GM23338 (cell line): Measurements from ENCODE around the gene HOXD1. TPM values are rescaled to one million over a fixed set of nuclear protein-coding genes. Genes with fewer than 3 reads are reported as not detected.

Source experiments
- ATAC-seq: fragments of 200-7000 bp; cut with Tn5 transposase; 3 replicates; pipeline ENCODE4 v1.9.1; 2020
- DNase-seq: peaks from one replicate; pipeline ENCODE4 v3.0.0-alpha.2; 2015; ENCODE audit warnings: low spot score
- H2AFZ ChIP-seq: fragments of 200-600 bp; sonication (generic); 2 replicates; pipeline ENCODE4 v1.8.0; 2016; ENCODE audit warnings: antibody characterized with exemption, mild to moderate bottlenecking, moderate library complexity
- H3F3A ChIP-seq: fragments of 200-600 bp; sonication (generic); replicated peaks from 2 replicates; pipeline ENCODE4 v1.8.0; 2017; ENCODE audit warnings: antibody characterized with exemption, mixed run types, low read depth
- H3K27ac ChIP-seq: fragments of 200-600 bp; sonication (generic); 2 replicates; pipeline ENCODE4 v1.6.1; 2016; ENCODE audit warnings: low read depth
- H3K27me3 ChIP-seq: fragments of 200-600 bp; sonication (generic); 2 replicates; pipeline ENCODE4 v1.8.0; 2016; ENCODE audit warnings: mild to moderate bottlenecking, mixed run types, moderate library complexity; ENCODE audit not compliant: insufficient read depth
- H3K36me3 ChIP-seq: fragments of 200-600 bp; sonication (generic); 2 replicates; pipeline ENCODE4 v1.8.0; 2016; ENCODE audit warnings: mild to moderate bottlenecking; ENCODE audit not compliant: insufficient read depth
- H3K4me1 ChIP-seq: fragments of 200-600 bp; sonication (generic); 2 replicates; pipeline ENCODE4 v1.8.0; 2016; ENCODE audit warnings: mild to moderate bottlenecking, moderate library complexity; ENCODE audit not compliant: insufficient read depth
- H3K4me2 ChIP-seq: fragments of 200-600 bp; sonication (generic); 2 replicates; pipeline ENCODE4 v1.7.1; 2017; ENCODE audit warnings: mixed run types
- H3K4me3 ChIP-seq: fragments of 200-600 bp; sonication (generic); 2 replicates; pipeline ENCODE4 v1.6.1; 2016; ENCODE audit warnings: mixed run types
- H3K79me2 ChIP-seq: fragments of 200-600 bp; sonication (generic); replicated peaks from 2 replicates; pipeline ENCODE4 v1.8.0; 2017; ENCODE audit warnings: mild to moderate bottlenecking; ENCODE audit not compliant: insufficient read depth
- H3K9me2 ChIP-seq: fragments of 200-600 bp; sonication (generic); 2 replicates; pipeline ENCODE4 v1.8.0; 2017; ENCODE audit not compliant: insufficient read depth
- H4K20me1 ChIP-seq: fragments of 200-600 bp; sonication (generic); replicated peaks from 2 replicates; pipeline ENCODE4 v1.8.0; 2017; ENCODE audit warnings: mild to moderate bottlenecking; ENCODE audit not compliant: insufficient read depth
- H3K27ac Mint-ChIP-seq: 2 replicates; pipeline ENCODE4 v1.8.0; 2020; ENCODE audit warnings: inconsistent platforms, mild to moderate bottlenecking, moderate library complexity, mixed read lengths
- H3K27me3 Mint-ChIP-seq: 3 replicates; pipeline ENCODE4 v1.8.0; 2022; ENCODE audit warnings: low read depth, mild to moderate bottlenecking, moderate library complexity, mixed read lengths, inconsistent platforms; ENCODE audit not compliant: insufficient read depth, poor library complexity
- H3K36me3 Mint-ChIP-seq: 3 replicates; pipeline ENCODE4 v1.8.0; 2021; ENCODE audit warnings: low read depth, mild to moderate bottlenecking, inconsistent platforms, moderate library complexity, mixed read lengths
- H3K4me1 Mint-ChIP-seq: 3 replicates; pipeline ENCODE4 v1.8.0; 2020; ENCODE audit warnings: mild to moderate bottlenecking, inconsistent platforms, mixed read lengths
- H3K4me3 Mint-ChIP-seq: 3 replicates; pipeline ENCODE4 v1.8.0; 2021; ENCODE audit warnings: moderate library complexity, mild to moderate bottlenecking, inconsistent platforms, mixed read lengths
- H3K9me3 Mint-ChIP-seq: 3 replicates; pipeline ENCODE4 v1.8.0; 2020; ENCODE audit warnings: moderate library complexity, mild to moderate bottlenecking, inconsistent platforms, mixed read lengths
- CREB1 ChIP-seq: fragments of 250-450 bp; sonication (Bioruptor Pico); IDR thresholded peaks from 2 replicates; pipeline ENCODE4 v1.5.0; 2020; ENCODE audit warnings: low read depth, mild to moderate bottlenecking, moderate library complexity
- CTCF ChIP-seq, 2 experiments: fragments of 200-600 bp in 1 of 2; sonication (generic) in 1 of 2; conservative IDR thresholded peaks; 2 replicates each; pipeline versions ENCODE4 v1.5.1 to v1.6.1; 2016 to 2017; ENCODE audit warnings: antibody characterized with exemption in 2 of 2, low read depth in 2 of 2, mild to moderate bottlenecking in 2 of 2, moderate library complexity in 1 of 2
- ETS1 ChIP-seq: IDR thresholded peaks from 2 replicates; pipeline ENCODE4 v1.6.1; 2016; ENCODE audit warnings: antibody characterized with exemption
- EZH2 ChIP-seq: fragments of 200-600 bp; sonication (generic); IDR thresholded peaks from one replicate; pipeline ENCODE4 v1.8.0; 2017; ENCODE audit warnings: antibody characterized with exemption, mild to moderate bottlenecking, low read depth; ENCODE audit not compliant: unreplicated experiment
- EZH2phosphoT487 ChIP-seq: fragments of 200-600 bp; sonication (generic); IDR thresholded peaks from one replicate; pipeline ENCODE4 v1.8.1; 2018; ENCODE audit warnings: antibody characterized with exemption; ENCODE audit not compliant: unreplicated experiment
- JUNB ChIP-seq: IDR thresholded peaks from one replicate; pipeline ENCODE4 v1.6.1; 2016; ENCODE audit warnings: antibody characterized with exemption; ENCODE audit not compliant: unreplicated experiment
- NANOG ChIP-seq: IDR thresholded peaks from 2 replicates; pipeline ENCODE4 v1.6.1; 2016; ENCODE audit warnings: antibody characterized with exemption, borderline replicate concordance
- POLR2AphosphoS5 ChIP-seq: IDR thresholded peaks from 2 replicates; pipeline ENCODE4 v1.6.1; 2016; ENCODE audit warnings: antibody characterized with exemption, low read depth
- STAT1 ChIP-seq: IDR thresholded peaks from one replicate; pipeline ENCODE4 v1.6.1; 2016; ENCODE audit warnings: antibody characterized with exemption; ENCODE audit not compliant: unreplicated experiment
- ZNF114 ChIP-seq: fragments of 250-450 bp; sonication (Bioruptor Pico); IDR thresholded peaks from 2 replicates; pipeline ENCODE4 v1.5.0; 2020; ENCODE audit warnings: mild to moderate bottlenecking, moderate library complexity
- ZNF331 ChIP-seq: fragments of 250-450 bp; sonication (Bioruptor Pico); IDR thresholded peaks from 2 replicates; pipeline ENCODE4 v1.5.0; 2020; ENCODE audit warnings: low read depth, mild to moderate bottlenecking, moderate library complexity
- ZNF462 ChIP-seq: fragments of 250-450 bp; sonication (Bioruptor Pico); IDR thresholded peaks from 2 replicates; pipeline ENCODE4 v1.5.0; 2020; ENCODE audit warnings: mild to moderate bottlenecking, moderate library complexity
- polyA plus RNA-seq: library from polyadenylated mRNA; unstranded; fragments of >200 nt; fragmentation: Nextera tagmentation; extraction: Ambion mirVana; gene quantifications from 2 replicates; pipeline ENCODE4 v1.2.1, GENCODE V29; 2016
- total RNA-seq: library from RNA; depleted of rRNA; stranded (reverse); fragments of >200 nt; shearing (Covaris generic); gene quantifications from 2 replicates; pipeline ENCODE4 v1.2.3, GENCODE V29; 2014

The HOXD1 gene
- total and polyA plus RNA-seq, 2 experiments from 2014 or later: not detected

GRCh38 chr2:176140513-176141317 lies 47.8 kb upstream of the HOXD1 start:
- Histone ChIP-seq H3K4me1 (peaks cover 19% of the 10 kb centered on the region), H3K36me3 (no peaks in the 10 kb centered on the region), H3K79me2 (no peaks in the 10 kb centered on the region), H2AFZ (peak overlapping the region; percentile 97), H3K4me2 (peak overlapping the region; percentile 81), H3K27me3 (peaks cover 100% of the 10 kb centered on the region), H4K20me1 (peaks cover 32% of the 10 kb centered on the region), H3K27ac (no peak overlapping the region), H3K4me3 (peak overlapping the region; percentile 64), H3K9me2 (no peaks in the 10 kb centered on the region), H3F3A (peaks cover 31% of the 10 kb centered on the region)
- Mint-ChIP-seq H3K4me3 (peak overlapping the region; percentile 62), H3K36me3 (no peaks in the 10 kb centered on the region; the same call in 2 of the 3 replicates), H3K9me3 (peaks cover 3% of the 10 kb centered on the region; the same call in 1 of the 3 replicates), H3K27me3 (peaks cover 98% of the 10 kb centered on the region), H3K4me1 (peaks cover 14% of the 10 kb centered on the region), H3K27ac (no peak overlapping the region)
- TF ChIP-seq CTCF (conservative IDR thresholded peaks at IDR 0.05; ENCODE audit: low read depth in 2 of 2): peak; percentile 75 to 93
- TF ChIP-seq STAT1: no peak
- peak; percentile 25 for TF ChIP-seq EZH2
- TF ChIP-seq ZNF331 (CRISPR knock-in tag): no peak
- TF ChIP-seq ETS1: peak; percentile 62; the same call in 1 of the 2 replicates
- peak; percentile 87 for DNase-seq
- ATAC-seq: peak; percentile 81

- H3K27ac Mint-ChIP-seq: no peak overlapping the region
- no peak for ATAC-seq
- Histone ChIP-seq H3K27ac (no peak overlapping the region), H4K20me1 (peaks cover 44% of the 10 kb centered on the region), H3K4me1 (peaks cover 11% of the 10 kb centered on the region; the same call in 1 of the 2 replicates), H3K36me3 (no peaks in the 10 kb centered on the region), H3F3A (peaks cover 31% of the 10 kb centered on the region), H3K4me3 (no peak overlapping the region), H3K27me3 (peaks cover 100% of the 10 kb centered on the region), H3K9me2 (no peaks in the 10 kb centered on the region), H3K4me2 (no peak overlapping the region), H2AFZ (no peak overlapping the region), H3K79me2 (no peaks in the 10 kb centered on the region)
- no peaks in the 10 kb centered on the region for H3K36me3 Mint-ChIP-seq
- H3K4me3 Mint-ChIP-seq: no peak overlapping the region
- H3K9me3 Mint-ChIP-seq: peaks cover 3% of the 10 kb centered on the region; the same call in 1 of the 3 replicates
- DNase-seq: no peak
- H3K27me3 Mint-ChIP-seq: peaks cover 100% of the 10 kb centered on the region
- peaks cover 14% of the 10 kb centered on the region for H3K4me1 Mint-ChIP-seq
- no peak for TF ChIP-seq NANOG
- no peak for TF ChIP-seq ZNF114
- no peak for TF ChIP-seq ZNF331 (CRISPR knock-in tag)
- no peak for TF ChIP-seq CREB1 (CRISPR knock-in tag)
- no peak for TF ChIP-seq EZH2phosphoT487
- no peak for TF ChIP-seq ZNF462
- TF ChIP-seq JUNB: no peak
- TF ChIP-seq POLR2AphosphoS5: no peak
- TF ChIP-seq EZH2: no peak
Measured at GRCh38 chr2:176142281-176142680, 46.2 kb upstream of the HOXD1 start.
